GM12865 (cell line): Measurements from ENCODE around the gene LANCL1.

Experiments
- DNase-seq: peaks from one replicate; pipeline ENCODE4 v3.0.0; 2010; ENCODE audit warnings: low read depth
- H3K4me3 ChIP-seq: 2 replicates; pipeline ENCODE4 v1.5.1; 2011; ENCODE audit warnings: mild to moderate bottlenecking, low read depth, low read length, control low read depth
- CTCF ChIP-seq: IDR thresholded peaks from 2 replicates; pipeline ENCODE4 v1.5.1; 2011; ENCODE audit warnings: low read length, control low read depth, low read depth, inconsistent platforms; ENCODE audit not compliant: insufficient read depth; ENCODE audit errors: missing control alignments

Gene LANCL1

GRCh38 chr2:210387074-210387473, 89.5 kb downstream of the LANCL1 start:
- no peak for TF ChIP-seq CTCF
- H3K4me3 ChIP-seq = no peak overlapping the region
- DNase-seq = no peak
